Mesothelial cell of epicardium (in vitro differentiated cells): ENCODE measurements around the gene STARD10. TPM values are rescaled to one million over a fixed set of nuclear protein-coding genes. Genes with fewer than 3 reads are reported as not detected.

Source experiments
- DNase-seq, 2 experiments: peaks; one replicate each; pipeline ENCODE4 v3.0.0; 2021; ENCODE audit warnings: low spot score in 2 of 2; ENCODE audit not compliant: unreplicated experiment in 2 of 2
- H3K27ac Mint-ChIP-seq: 2 replicates; pipeline ENCODE4 v1.8.0; 2021; ENCODE audit warnings: mixed read lengths
- H3K27me3 Mint-ChIP-seq: 2 replicates; pipeline ENCODE4 v1.8.0; 2021; ENCODE audit warnings: low read depth, mixed read lengths
- H3K36me3 Mint-ChIP-seq: 2 replicates; pipeline ENCODE4 v1.8.0; 2021; ENCODE audit warnings: mixed read lengths
- H3K4me1 Mint-ChIP-seq: 2 replicates; pipeline ENCODE4 v1.8.0; 2021; ENCODE audit warnings: mixed read lengths
- H3K4me3 Mint-ChIP-seq: 2 replicates; pipeline ENCODE4 v1.8.0; 2021; ENCODE audit warnings: mild to moderate bottlenecking, moderate library complexity, mixed read lengths
- H3K9me3 Mint-ChIP-seq: 2 replicates; pipeline ENCODE4 v1.8.0; 2021; ENCODE audit warnings: mixed read lengths
- total RNA-seq: library from RNA; stranded (reverse); gene quantifications from 3 replicates; pipeline ENCODE4 v1.2.1, GENCODE V29; 2021
- TF ChIP-seq, protein P1 (sequence below): fragments of 200-600 bp; sonication (generic); IDR thresholded peaks from one replicate; pipeline ENCODE4 v1.5.0; 2021; ENCODE audit warnings: antibody characterized with exemption; ENCODE audit not compliant: unreplicated experiment

The STARD10 gene
- total RNA-seq, 1 donor from 2014 or later: 54.9 TPM

DNA sequence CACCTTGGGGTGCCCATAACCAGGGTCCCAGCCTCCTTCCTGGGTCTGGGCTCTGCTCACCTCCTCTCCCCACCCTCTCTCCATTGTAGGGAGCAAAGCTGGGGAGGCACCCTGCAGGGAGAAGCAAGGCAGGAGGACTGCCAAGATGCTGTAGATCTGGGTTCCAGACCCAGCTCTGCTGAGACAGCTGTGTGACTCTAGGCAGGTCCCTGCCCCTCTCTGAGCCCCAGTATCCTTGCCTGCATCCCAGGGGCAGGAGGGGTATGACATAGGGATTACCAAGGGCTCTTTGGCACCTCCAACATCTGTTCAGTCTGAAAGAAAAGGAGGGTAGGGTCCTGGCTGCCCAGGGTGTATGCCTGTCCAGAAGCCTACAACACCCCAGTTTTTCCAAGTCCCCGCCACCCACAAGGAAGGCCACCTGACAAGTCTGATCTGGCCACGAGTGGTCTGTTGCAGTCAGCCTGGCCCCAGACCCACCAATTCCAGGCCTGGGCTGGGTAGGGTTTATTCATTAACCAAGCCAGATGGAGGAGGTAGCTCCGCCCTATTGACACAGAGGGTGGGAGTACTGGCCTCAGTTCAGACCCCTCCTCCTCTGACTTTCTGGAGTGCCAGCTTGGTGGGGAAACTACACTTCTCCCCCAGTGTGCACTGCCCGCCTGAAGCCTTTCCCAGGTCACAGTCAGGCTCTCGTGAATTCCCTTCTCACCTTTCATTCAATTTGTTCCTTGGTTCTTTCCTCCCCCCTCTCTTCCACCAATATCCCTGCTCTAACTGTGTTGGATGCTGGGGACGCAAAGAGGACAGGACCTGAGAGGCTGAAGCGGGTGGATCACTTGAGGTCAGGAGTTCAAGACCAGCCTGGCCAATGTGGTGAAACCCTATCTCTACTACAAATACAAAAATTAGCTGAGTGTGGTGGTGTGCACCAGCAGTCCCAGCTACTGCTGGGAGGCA, 15.0 kb downstream of the STARD10 start:
- no peaks in the 10 kb centered on the region for H3K27me3 Mint-ChIP-seq
- H3K4me3 Mint-ChIP-seq: peak overlapping the region; percentile 74
- DNase-seq: no peak
- no peaks in the 10 kb centered on the region for H3K36me3 Mint-ChIP-seq
- no peaks in the 10 kb centered on the region for H3K9me3 Mint-ChIP-seq
- H3K27ac Mint-ChIP-seq: no peak overlapping the region
- peaks cover 37% of the 10 kb centered on the region for H3K4me1 Mint-ChIP-seq
- TF ChIP-seq, protein P1, sequence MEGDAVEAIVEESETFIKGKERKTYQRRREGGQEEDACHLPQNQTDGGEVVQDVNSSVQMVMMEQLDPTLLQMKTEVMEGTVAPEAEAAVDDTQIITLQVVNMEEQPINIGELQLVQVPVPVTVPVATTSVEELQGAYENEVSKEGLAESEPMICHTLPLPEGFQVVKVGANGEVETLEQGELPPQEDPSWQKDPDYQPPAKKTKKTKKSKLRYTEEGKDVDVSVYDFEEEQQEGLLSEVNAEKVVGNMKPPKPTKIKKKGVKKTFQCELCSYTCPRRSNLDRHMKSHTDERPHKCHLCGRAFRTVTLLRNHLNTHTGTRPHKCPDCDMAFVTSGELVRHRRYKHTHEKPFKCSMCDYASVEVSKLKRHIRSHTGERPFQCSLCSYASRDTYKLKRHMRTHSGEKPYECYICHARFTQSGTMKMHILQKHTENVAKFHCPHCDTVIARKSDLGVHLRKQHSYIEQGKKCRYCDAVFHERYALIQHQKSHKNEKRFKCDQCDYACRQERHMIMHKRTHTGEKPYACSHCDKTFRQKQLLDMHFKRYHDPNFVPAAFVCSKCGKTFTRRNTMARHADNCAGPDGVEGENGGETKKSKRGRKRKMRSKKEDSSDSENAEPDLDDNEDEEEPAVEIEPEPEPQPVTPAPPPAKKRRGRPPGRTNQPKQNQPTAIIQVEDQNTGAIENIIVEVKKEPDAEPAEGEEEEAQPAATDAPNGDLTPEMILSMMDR: no peak

DNA sequence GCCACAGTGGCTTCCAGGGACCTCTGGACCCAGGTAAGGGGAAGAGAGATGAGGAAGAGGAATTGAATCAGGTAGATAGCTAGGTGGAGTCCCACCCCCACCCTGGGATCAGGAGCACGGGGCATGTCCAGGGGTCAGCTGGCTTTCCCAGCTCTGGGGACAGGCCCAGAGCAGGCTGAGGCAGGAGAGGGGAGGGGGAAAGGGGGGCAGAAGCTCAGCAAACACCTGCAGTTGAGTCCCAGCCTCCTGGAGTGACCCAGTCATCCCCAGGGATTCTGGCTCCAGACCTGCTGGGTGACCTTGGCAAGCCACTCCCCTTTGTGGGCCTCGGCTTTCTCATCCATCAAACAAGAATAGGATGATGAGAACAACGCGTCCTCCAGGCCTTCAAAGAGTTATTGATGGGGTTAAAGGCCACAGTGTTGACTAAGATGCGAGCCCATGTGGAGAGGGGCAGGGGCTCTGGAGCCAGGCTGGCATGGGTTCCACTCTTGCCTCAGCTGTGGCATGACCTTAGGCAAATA, 16.0 kb downstream of the STARD10 start:
- no peak for DNase-seq
- Mint-ChIP-seq H3K4me1 (peaks cover 45% of the 10 kb centered on the region), H3K4me3 (no peak overlapping the region), H3K9me3 (no peaks in the 10 kb centered on the region), H3K27ac (no peak overlapping the region), H3K27me3 (no peaks in the 10 kb centered on the region), H3K36me3 (no peaks in the 10 kb centered on the region)
- TF ChIP-seq, protein P1: no peak

DNA sequence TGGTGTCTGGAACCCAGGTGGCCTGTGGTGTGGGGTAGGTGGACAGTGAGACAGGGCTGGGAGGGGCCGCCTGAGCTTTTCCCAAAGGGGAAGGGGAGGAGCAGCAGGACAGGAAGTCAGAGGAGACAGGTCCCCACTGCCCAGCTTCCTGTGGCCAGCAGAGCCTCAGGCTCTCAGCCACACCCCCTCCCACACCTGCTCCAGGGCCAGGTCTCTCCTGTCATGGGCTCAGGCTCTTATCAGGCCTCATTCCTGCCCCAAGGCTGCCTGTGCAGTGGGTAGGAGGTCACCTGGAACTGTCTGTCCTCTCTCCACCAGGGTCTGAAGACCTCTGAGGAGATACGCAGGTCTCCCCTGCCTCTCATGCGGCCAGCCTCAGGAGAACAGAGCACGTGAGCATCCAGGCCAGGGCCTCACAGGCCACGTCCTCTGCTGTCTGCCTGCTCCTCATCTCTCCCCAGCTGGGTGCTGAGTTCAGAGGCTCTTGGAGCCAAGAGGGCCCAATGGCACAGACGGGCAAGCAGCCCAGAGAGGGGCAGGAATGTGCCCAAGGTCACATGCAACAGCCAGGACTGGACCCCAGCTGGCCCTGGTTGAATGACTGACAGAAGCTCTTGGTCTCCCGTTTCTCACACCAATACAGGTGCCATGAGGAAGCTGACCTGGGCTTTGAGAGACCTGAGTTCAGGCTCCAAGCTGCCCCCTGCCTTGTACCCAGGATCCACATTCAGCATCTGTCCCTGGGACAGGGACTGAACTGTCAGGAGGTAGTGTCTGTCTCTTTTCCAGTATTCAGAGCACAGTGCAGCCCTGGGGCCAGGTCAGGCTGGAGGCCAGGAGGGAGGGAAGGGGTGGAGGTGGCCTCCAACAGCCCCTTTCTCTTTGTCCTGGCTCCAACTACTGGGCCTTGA, 16.7 kb downstream of the STARD10 start:
- Mint-ChIP-seq H3K27me3 (no peaks in the 10 kb centered on the region), H3K36me3 (no peaks in the 10 kb centered on the region), H3K27ac (no peak overlapping the region), H3K9me3 (no peaks in the 10 kb centered on the region), H3K4me1 (peaks cover 44% of the 10 kb centered on the region), H3K4me3 (no peak overlapping the region)
- TF ChIP-seq, protein P1: no peak
- no peak for DNase-seq

DNA sequence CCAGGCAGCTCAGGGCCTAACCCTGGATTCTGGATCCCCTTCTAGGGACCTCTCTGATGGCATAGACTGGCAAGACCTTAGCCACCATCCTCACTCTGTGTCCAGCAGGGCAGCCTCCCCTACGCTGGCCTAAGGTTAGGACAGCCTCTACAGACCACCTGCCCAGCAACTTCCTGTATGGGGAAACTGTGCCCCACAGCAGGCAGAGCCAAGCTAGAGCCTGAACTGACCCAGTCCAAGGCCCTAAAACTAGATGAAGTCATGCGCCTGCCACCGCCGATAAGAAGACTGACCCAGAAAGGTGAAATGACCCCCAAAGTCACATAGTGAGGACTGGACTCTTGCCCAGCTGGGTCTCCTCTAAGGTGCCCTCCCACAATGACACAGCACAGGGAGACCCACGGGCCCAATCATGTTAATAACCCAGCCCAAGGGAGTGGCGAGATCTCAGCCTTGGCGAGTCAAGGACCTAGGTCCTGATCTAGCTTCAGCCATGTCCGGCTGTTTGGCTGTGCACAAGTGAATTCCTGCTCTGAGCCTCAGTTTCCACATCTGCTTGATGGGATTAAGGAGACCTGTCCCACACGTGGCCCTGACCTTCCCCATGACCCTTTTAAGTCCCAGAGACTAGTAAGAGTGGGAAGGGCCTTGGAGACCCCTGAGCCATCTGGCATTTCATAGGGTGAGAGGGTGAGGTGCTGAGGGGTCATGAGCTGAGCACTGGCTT, 17.6 kb downstream of the STARD10 start:
- Mint-ChIP-seq H3K27ac (no peak overlapping the region), H3K9me3 (no peaks in the 10 kb centered on the region)

More for the DNA sequence above, 17.6 kb downstream of the STARD10 start:
- TF ChIP-seq, protein P1: no peak
- Mint-ChIP-seq H3K36me3 (no peaks in the 10 kb centered on the region), H3K27me3 (no peaks in the 10 kb centered on the region), H3K4me1 (peaks cover 41% of the 10 kb centered on the region), H3K4me3 (no peak overlapping the region)
- no peak for DNase-seq
